H1 (cell line): Measurements from ENCODE around the gene CXCR4. TPM values are rescaled to one million over a fixed set of nuclear protein-coding genes. Genes with fewer than 3 reads are reported as not detected.

Experiments used
- CEBPB ChIP-seq: IDR thresholded peaks from 2 replicates; pipeline ENCODE4 v1.6.1; 2012; ENCODE audit warnings: low read depth, low read length
- E2F6 ChIP-seq: IDR thresholded peaks from 2 replicates; pipeline ENCODE4 v1.6.1; 2012; ENCODE audit warnings: inconsistent platforms
- HDAC2 ChIP-seq, 2 experiments: fragments of 300-600 bp in 1 of 2; sonication (generic) in 1 of 2; IDR thresholded peaks; 2 replicates each; pipeline ENCODE4 v1.6.1; 2011 to 2012; ENCODE audit warnings: low read depth in 2 of 2, low read length in 2 of 2, mild to moderate bottlenecking in 2 of 2, moderate library complexity in 2 of 2, borderline replicate concordance in 1 of 2, inconsistent platforms in 1 of 2
- JUND ChIP-seq: IDR thresholded peaks from 2 replicates; pipeline ENCODE4 v1.6.1; 2011; ENCODE audit warnings: mild to moderate bottlenecking, improper control_type of control experiment, low read length
- SP1 ChIP-seq: IDR thresholded peaks from 2 replicates; pipeline ENCODE4 v1.6.1; 2011; ENCODE audit warnings: low read depth, low read length
- SP2 ChIP-seq: IDR thresholded peaks from 2 replicates; pipeline ENCODE4 v1.6.1; 2012; ENCODE audit warnings: mild to moderate bottlenecking, low read length, inconsistent platforms
- polyA plus RNA-seq, 7 experiments: library from polyadenylated mRNA; depleted of rRNA in 3 of 7; stranded (reverse) in 5 of 7; unstranded in 2 of 7; fragments of >200 nt in 5 of 7; fragments of 200-250 nt in 2 of 7; gene quantifications; 1 replicate in 5 of 7; 2 replicates in 1 of 7; 4 replicates in 1 of 7; pipeline versions ENCODE4 v1.2.1 to v1.2.3, GENCODE V29; 2011 to 2013; ENCODE audit warnings: missing spikeins in 2 of 7, mixed read lengths in 2 of 7
- total RNA-seq: library from RNA; stranded (reverse); fragmentation: NEBNext Ultra II Directional; extraction: Animal tissue kit (Norgen Biotek cat#: 25700); gene quantifications from 2 replicates; pipeline ENCODE4 v1.2.1, GENCODE V29; 2021
- TF ChIP-seq, protein P1 (sequence below), 3 experiments: IDR thresholded peaks; 1 replicate in 2 of 3; 2 replicates in 1 of 3; pipeline versions ENCODE4 v1.5.1 to v1.6.1; 2011; ENCODE audit warnings: low read length in 3 of 3, mild to moderate bottlenecking in 3 of 3, inconsistent platforms in 2 of 3, low read depth in 1 of 3, moderate library complexity in 1 of 3; ENCODE audit not compliant: insufficient read depth in 1 of 3; ENCODE audit errors: control extremely low read depth in 1 of 3

CXCR4 gene
- total and polyA plus RNA-seq, 2 of the 8 experiments (the other 6 are each of a cell fraction or from before 2014, with no cell fraction given), result 1.8 to 2.8 TPM

DNA sequence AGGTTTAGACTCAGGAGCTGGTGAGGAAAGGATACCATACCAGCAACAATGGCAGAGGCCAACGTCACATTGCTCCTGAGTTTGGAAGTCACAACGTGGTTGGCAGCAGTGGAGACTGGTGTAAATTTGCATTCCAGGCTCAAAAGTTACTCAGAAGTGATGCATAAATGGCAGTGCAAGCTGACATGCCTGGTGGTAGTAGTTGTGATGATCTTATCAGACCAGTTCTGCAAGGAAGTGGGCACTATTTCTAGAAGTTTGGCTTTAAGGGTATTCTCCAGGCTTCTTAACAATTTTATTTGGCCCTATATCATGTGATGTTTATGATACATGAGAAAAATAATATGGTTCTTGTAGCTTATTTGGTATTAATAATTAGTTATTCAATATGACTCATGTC, 37.8 kb downstream of the CXCR4 start (continued):
- no peak for TF ChIP-seq HDAC2 (IDR thresholded peaks at IDR 0.05; ENCODE audit: borderline replicate concordance in 1 of 2, low read depth in 2 of 2, low read length in 2 of 2)
- TF ChIP-seq, protein P1, sequence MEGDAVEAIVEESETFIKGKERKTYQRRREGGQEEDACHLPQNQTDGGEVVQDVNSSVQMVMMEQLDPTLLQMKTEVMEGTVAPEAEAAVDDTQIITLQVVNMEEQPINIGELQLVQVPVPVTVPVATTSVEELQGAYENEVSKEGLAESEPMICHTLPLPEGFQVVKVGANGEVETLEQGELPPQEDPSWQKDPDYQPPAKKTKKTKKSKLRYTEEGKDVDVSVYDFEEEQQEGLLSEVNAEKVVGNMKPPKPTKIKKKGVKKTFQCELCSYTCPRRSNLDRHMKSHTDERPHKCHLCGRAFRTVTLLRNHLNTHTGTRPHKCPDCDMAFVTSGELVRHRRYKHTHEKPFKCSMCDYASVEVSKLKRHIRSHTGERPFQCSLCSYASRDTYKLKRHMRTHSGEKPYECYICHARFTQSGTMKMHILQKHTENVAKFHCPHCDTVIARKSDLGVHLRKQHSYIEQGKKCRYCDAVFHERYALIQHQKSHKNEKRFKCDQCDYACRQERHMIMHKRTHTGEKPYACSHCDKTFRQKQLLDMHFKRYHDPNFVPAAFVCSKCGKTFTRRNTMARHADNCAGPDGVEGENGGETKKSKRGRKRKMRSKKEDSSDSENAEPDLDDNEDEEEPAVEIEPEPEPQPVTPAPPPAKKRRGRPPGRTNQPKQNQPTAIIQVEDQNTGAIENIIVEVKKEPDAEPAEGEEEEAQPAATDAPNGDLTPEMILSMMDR (IDR thresholded peaks at IDR 0.05; ENCODE audit: control extremely low read depth in 1 of 3, insufficient read depth in 1 of 3, low read depth in 1 of 3, low read length in 3 of 3), result no peak
- TF ChIP-seq SP1, result no peak
- TF ChIP-seq JUND, result no peak
- no peak for TF ChIP-seq E2F6
- TF ChIP-seq SP2, result no peak
- no peak for TF ChIP-seq CEBPB
- TF ChIP-seq, all 59 proteins: peak for 0
